ENCODE results near the gene DUSP28. TPM values are rescaled to one million over a fixed set of nuclear protein-coding genes. Genes with fewer than 3 reads are reported as not detected.

DUSP28 gene
- total RNA-seq, 4 donors from 2014 or later = 7.6 to 18.3 (median 13.2) TPM

DNA sequence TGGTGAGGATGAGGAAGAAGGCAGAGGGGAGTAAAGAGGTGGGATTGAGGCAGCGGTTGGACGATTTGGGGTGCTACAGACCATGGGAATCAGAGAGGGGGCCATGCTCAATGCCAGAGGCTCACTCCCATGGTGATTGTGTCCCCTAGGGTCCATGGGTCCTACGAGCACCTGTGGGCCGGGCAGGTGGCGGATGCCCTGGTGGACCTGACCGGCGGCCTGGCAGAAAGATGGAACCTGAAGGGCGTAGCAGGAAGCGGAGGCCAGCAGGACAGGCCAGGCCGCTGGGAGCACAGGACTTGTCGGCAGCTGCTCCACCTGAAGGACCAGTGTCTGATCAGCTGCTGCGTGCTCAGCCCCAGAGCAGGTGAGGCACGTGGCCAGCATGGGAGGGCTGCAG lies 31.6 kb downstream of the DUSP28 start:
- H3K4me1 ChIP-seq = peaks cover 24 to 27% of the 10 kb centered on the region in 2 donors
- peak in 1 of 2 donors; percentile 7 for DNase-seq
- in situ Hi-C loops (cut with MboI; ENCODE audit: low sequenced_read_pairs in 4 of 4) (no loop called here), intact Hi-C loops (cut with DNase I; ENCODE audit: low total_unique reads) (no loop called here)
- ATAC-seq = no peak
- no peak overlapping the region for H3K4me3 ChIP-seq
- peaks cover 0 to 12% of the 10 kb centered on the region in 2 donors for H3K36me3 ChIP-seq
- H3K27me3 ChIP-seq = no peaks in the 10 kb centered on the region
- TF ChIP-seq, protein P1, sequence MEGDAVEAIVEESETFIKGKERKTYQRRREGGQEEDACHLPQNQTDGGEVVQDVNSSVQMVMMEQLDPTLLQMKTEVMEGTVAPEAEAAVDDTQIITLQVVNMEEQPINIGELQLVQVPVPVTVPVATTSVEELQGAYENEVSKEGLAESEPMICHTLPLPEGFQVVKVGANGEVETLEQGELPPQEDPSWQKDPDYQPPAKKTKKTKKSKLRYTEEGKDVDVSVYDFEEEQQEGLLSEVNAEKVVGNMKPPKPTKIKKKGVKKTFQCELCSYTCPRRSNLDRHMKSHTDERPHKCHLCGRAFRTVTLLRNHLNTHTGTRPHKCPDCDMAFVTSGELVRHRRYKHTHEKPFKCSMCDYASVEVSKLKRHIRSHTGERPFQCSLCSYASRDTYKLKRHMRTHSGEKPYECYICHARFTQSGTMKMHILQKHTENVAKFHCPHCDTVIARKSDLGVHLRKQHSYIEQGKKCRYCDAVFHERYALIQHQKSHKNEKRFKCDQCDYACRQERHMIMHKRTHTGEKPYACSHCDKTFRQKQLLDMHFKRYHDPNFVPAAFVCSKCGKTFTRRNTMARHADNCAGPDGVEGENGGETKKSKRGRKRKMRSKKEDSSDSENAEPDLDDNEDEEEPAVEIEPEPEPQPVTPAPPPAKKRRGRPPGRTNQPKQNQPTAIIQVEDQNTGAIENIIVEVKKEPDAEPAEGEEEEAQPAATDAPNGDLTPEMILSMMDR (IDR thresholded peaks at IDR 0.05 in 4 of 5, conservative IDR thresholded peaks at IDR 0.05 in 1 of 5) = no peak
- no peak for TF ChIP-seq POLR2A (IDR thresholded peaks at IDR 0.05)
- H3K9me3 ChIP-seq = no peaks in the 10 kb centered on the region
- no peak overlapping the region for H3K27ac ChIP-seq

DNA sequence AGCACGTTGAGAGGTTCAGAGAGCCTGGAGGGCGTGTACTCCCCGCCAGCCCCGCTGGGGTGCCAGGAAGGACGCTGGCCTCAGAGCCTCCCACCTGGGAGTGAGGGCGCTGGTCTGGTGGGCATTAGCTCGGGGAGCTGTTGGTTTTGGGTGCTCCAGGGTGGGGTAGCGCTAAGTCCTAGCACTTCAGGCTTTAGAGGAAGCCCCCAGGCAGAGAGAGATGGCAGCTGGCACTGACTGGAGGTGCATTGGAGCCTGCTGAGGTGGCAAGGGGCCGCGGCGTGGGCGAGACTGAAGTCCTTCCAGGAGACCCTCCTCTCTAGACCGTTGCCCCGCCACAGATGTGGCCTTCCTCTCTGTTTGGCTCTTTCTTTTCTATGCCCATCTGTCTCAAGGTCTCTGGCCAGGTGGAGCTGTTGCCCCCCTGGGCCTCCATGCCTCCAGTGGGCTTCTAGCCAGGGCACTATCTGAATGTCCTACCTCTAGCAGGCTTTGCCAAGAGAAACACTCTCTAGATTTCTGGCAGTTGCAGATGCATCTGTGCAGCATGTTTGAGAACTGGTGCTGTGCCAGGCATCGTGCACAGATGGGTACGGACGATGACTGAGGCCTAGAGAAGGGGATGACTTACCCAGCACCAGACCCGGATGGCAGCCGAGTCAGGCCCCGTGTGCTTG lies 33.0 kb downstream of the DUSP28 start:
- Histone ChIP-seq H3K9me3 (no peaks in the 10 kb centered on the region), H3K4me1 (peaks cover 13 to 16% of the 10 kb centered on the region in 2 donors), H3K36me3 (peaks cover 0 to 20% of the 10 kb centered on the region in 2 donors), H3K4me3 (no peak overlapping the region), H3K27me3 (no peaks in the 10 kb centered on the region), H3K27ac (no peak overlapping the region)
- intact Hi-C loops (cut with DNase I; ENCODE audit: low total_unique reads) (no loop called here), in situ Hi-C loops (cut with MboI; ENCODE audit: low sequenced_read_pairs in 4 of 4) (no loop called here)
- TF ChIP-seq POLR2A (IDR thresholded peaks at IDR 0.05) = no peak
- TF ChIP-seq, protein P1 (IDR thresholded peaks at IDR 0.05 in 4 of 5, conservative IDR thresholded peaks at IDR 0.05 in 1 of 5) = no peak
- ATAC-seq (no peak), DNase-seq (peak in 1 of 2 donors; percentile 7)

DNA sequence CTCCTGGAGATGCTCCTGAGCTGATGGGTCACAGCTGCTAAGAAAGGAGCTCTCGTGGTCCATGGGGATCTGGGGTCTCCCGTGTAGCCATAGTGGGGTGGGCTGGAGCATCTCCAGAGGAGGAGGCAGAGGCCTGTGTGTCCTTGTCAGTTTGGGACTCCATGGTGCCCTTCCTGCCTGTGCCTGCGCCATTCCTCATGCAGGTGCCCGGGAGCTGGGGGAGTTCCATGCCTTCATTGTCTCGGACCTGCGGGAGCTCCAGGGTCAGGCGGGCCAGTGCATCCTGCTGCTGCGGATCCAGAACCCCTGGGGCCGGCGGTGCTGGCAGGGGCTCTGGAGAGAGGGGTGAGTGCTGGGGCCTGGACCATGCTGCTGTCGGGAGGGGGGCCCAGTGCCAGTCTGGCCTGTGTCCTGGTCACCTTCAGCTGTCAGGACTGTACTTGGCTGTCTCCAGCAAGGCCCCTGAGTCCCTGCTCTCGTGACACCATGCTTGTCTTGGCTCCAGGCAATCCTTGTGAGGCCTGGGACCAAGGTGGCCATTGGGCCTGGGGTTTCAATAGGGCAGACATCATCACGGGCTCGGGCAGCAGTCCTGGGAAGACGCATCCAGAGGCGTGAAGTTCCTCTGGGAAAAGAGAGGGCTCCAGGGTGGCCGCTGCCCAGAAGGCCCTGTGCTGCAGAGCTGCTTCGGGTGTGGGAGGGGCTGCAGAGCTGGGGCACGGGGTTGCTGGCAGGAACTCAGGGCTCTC lies 33.7 kb downstream of the DUSP28 start:
- H3K36me3 ChIP-seq = peaks cover 0 to 26% of the 10 kb centered on the region in 2 donors
- TF ChIP-seq, protein P1 (IDR thresholded peaks at IDR 0.05 in 4 of 5, conservative IDR thresholded peaks at IDR 0.05 in 1 of 5) = no peak
- no peak for TF ChIP-seq POLR2A (IDR thresholded peaks at IDR 0.05)
- H3K4me1 ChIP-seq = peaks cover 10 to 13% of the 10 kb centered on the region in 2 donors
- no peak overlapping the region for H3K27ac ChIP-seq
- no peak for ATAC-seq
- H3K27me3 ChIP-seq = no peaks in the 10 kb centered on the region
- no peaks in the 10 kb centered on the region for H3K9me3 ChIP-seq
- in situ Hi-C loops (cut with MboI; ENCODE audit: low sequenced_read_pairs in 4 of 4) = no loop called here
- no peak overlapping the region for H3K4me3 ChIP-seq
- intact Hi-C loops (cut with DNase I; ENCODE audit: low total_unique reads) = no loop called here
- DNase-seq = peak in 1 of 2 donors; percentile 9

DNA sequence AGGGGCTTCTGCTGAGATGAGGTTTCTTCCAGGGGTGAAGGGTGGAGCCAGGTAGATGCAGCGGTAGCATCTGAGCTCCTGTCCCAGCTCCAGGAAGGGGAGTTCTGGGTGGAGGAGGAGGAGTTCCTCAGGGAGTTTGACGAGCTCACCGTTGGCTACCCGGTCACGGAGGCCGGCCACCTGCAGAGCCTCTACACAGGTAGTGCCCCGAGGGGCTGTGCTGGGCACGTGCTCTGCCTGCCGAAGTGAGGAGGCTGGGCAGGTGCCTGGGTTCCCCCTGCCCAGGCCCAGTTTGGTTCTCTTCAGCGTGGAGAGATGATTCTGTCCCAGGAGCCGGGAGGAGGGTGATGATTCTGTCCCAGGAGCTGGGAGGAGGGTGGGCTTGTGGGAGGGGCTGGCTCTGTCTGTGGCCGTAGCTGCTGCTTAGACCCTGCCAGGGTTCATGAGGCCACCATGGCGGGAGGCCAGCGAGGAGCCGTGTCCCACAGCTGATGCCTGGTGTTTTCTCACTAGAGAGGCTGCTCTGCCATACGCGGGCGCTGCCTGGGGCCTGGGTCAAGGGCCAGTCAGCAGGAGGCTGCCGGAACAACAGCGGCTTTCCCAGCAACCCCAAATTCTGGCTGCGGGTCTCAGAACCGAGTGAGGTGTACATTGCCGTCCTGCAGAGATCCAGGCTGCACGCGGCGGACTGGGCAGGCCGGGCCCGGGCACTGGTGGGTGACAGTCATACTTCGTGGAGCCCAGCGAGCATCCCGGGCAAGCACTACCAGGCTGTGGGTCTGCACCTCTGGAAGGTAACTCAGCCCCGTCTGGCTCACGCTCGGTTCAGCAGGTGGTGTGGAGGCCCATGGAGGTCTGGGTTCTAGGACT lies 34.6 kb downstream of the DUSP28 start:
- peak in 1 of 2 donors; percentile 5 for DNase-seq

More for the DNA sequence above, 34.6 kb downstream of the DUSP28 start:
- in situ Hi-C loops (cut with MboI; ENCODE audit: low sequenced_read_pairs in 4 of 4) = no loop called here
- no peaks in the 10 kb centered on the region for H3K27me3 ChIP-seq
- ATAC-seq = no peak
- H3K36me3 ChIP-seq = peaks cover 0 to 30% of the 10 kb centered on the region in 2 donors
- no peaks in the 10 kb centered on the region for H3K9me3 ChIP-seq
- H3K27ac ChIP-seq = no peak overlapping the region
- no peak overlapping the region for H3K4me3 ChIP-seq
- intact Hi-C loops (cut with DNase I; ENCODE audit: low total_unique reads) = no loop called here
- TF ChIP-seq, protein P1 (IDR thresholded peaks at IDR 0.05 in 4 of 5, conservative IDR thresholded peaks at IDR 0.05 in 1 of 5) = no peak
- no peak for TF ChIP-seq POLR2A (IDR thresholded peaks at IDR 0.05)
- peaks cover 10 to 13% of the 10 kb centered on the region in 2 donors for H3K4me1 ChIP-seq

Measured in gastrocnemius medialis (tissue), 4 donors.